T-helper 1 cell (primary cell): ENCODE data around the gene RAB19.
"Not testable (repeated sequence)": the region's sequence is repeated elsewhere in the genome, so short reads cannot be mapped to it uniquely, and the experiment has no call there.

ENCODE experiments used
- DNase-seq, 5 donors: peaks; one replicate each; pipeline ENCODE4 v3.0.0-alpha.2; 2012 to 2020

RAB19 gene

GRCh38 chr7:140453785-140454656 is 50.2 kb downstream of the RAB19 start:
- not testable (repeated sequence) for DNase-seq

GRCh38 chr7:140454657-140455015 is 50.8 kb downstream of the RAB19 start:
- peak in 1 of 5 donors; percentile 46 for DNase-seq

- no peak for DNase-seq
Observed at GRCh38 chr7:140455743-140456142, 51.9 kb downstream of the RAB19 start.

GRCh38 chr7:140456551-140457051 is 52.7 kb downstream of the RAB19 start:
- DNase-seq = no peak

- DNase-seq = no peak
Observed at GRCh38 chr7:140458201-140458600, 54.3 kb downstream of the RAB19 start.

GRCh38 chr7:140458916-140459315 is 55.1 kb downstream of the RAB19 start:
- no peak for DNase-seq

GRCh38 chr7:140463111-140463510 is 59.3 kb downstream of the RAB19 start:
- DNase-seq = no peak

GRCh38 chr7:140475747-140476333 is 72.0 kb downstream of the RAB19 start:
- peak in 4 of 5 donors; percentile 9 to 53 (median 44) for DNase-seq

- DNase-seq = no peak
Observed at GRCh38 chr7:140476698-140477261, 72.9 kb downstream of the RAB19 start.
